ENCODE measurements around the gene VWA5B2.

Gene VWA5B2

DNA sequence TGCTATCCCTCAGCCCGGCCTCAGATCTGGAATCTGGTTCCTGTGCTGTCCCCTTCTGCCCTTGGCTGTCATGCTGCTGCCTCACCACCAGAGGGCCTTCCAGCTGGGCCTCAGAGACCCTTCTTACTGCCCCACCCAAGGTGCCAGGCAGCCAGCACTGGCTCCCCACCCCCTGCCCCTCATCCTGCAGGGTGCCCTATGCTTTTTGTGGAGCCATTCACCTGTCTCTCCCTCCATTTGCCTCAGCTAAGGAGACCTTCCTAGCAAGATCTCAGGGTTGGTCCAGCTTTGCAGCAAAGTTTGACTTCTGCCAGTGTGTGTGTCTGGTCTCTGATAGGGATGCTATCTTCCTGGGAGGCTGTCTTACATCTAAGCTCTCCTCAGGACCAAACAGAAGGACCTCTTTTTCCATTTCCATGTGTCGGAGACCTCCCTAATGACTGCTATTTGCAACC is 1.9 kb upstream of the VWA5B2 start:
- H3K27ac ChIP-seq (ENCODE audit: low read depth, low read length): no peak overlapping the region
- TF ChIP-seq EZH2phosphoT487 (conservative IDR thresholded peaks at IDR 0.05; ENCODE audit: low read length): no peak
- TF ChIP-seq, protein P1, sequence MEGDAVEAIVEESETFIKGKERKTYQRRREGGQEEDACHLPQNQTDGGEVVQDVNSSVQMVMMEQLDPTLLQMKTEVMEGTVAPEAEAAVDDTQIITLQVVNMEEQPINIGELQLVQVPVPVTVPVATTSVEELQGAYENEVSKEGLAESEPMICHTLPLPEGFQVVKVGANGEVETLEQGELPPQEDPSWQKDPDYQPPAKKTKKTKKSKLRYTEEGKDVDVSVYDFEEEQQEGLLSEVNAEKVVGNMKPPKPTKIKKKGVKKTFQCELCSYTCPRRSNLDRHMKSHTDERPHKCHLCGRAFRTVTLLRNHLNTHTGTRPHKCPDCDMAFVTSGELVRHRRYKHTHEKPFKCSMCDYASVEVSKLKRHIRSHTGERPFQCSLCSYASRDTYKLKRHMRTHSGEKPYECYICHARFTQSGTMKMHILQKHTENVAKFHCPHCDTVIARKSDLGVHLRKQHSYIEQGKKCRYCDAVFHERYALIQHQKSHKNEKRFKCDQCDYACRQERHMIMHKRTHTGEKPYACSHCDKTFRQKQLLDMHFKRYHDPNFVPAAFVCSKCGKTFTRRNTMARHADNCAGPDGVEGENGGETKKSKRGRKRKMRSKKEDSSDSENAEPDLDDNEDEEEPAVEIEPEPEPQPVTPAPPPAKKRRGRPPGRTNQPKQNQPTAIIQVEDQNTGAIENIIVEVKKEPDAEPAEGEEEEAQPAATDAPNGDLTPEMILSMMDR (IDR thresholded peaks at IDR 0.05; ENCODE audit: insufficient read depth, low read length, poor library complexity, severe bottlenecking): peak; percentile 89
- H3K27me3 ChIP-seq (ENCODE audit: low read length): no peaks in the 10 kb centered on the region
- H3K9me2 ChIP-seq (replicated peaks; ENCODE audit: insufficient read depth, low read length): no peaks in the 10 kb centered on the region
- no peak overlapping the region for H3K4me2 ChIP-seq (ENCODE audit: low read depth, low read length, poor library complexity, severe bottlenecking)
- H3K4me3 ChIP-seq (ENCODE audit: insufficient read depth, low read length, poor library complexity, severe bottlenecking): no peak overlapping the region
- no peaks in the 10 kb centered on the region for H3F3A ChIP-seq (ENCODE audit: insufficient read depth)
- H3K36me3 ChIP-seq (ENCODE audit: low read length): no peaks in the 10 kb centered on the region
- no peaks in the 10 kb centered on the region for H3K79me2 ChIP-seq (ENCODE audit: insufficient read depth, low read length)
- no peak overlapping the region for H2AFZ ChIP-seq (ENCODE audit: low read depth, low read length, severe bottlenecking)
- no peaks in the 10 kb centered on the region for H4K20me1 ChIP-seq (ENCODE audit: low read depth, low read length)
- no peak overlapping the region for H3K9ac ChIP-seq (ENCODE audit: low read length)
- H3K9me3 ChIP-seq (ENCODE audit: insufficient read depth, low read length): no peaks in the 10 kb centered on the region

DNA sequence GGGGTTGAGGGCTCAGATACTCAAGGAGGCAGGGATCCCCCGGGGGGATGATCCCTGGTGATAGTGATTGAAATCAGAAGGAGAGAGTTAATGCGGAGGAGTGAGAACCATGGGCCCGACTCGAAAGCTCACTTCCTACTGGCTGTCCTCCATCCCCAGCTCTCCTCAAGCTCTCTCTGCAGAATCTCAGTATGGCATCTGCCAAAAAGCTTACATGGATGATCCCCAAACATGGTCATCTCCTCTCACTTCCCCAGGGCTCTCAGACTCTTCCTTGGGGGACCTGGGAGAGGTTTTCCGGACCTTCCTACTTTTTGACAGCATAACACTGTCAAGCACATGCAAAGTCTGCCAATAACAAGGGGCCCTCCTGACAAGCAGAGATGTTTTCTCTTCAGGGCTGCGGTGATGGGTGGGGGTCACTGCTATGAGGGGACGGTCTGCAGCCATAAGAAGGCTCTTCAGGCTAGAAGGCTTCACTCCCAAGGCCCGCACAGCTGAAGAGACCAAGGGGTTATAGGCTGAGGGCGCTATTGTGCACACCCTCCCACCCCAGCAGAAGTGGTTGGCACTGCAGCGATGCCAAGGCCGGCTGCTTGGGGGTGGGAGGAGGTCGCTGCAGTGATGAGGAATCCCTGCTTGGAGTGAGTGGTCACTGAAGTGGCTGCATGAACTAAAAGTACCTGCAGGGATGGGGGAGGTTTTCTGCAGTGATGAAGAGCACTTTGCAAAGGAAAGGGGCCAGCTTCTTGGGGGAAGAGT is 828 bp upstream of the VWA5B2 start:
- H3K4me3 ChIP-seq (ENCODE audit: insufficient read depth, low read length, poor library complexity, severe bottlenecking): peak overlapping the region; percentile 58
- peak overlapping the region; percentile 69 for H3K4me2 ChIP-seq (ENCODE audit: low read depth, low read length, poor library complexity, severe bottlenecking)
- no peaks in the 10 kb centered on the region for H3K36me3 ChIP-seq (ENCODE audit: low read length)
- H3K79me2 ChIP-seq (ENCODE audit: insufficient read depth, low read length): no peaks in the 10 kb centered on the region
- H4K20me1 ChIP-seq (ENCODE audit: low read depth, low read length): no peaks in the 10 kb centered on the region
- H3K9me2 ChIP-seq (replicated peaks; ENCODE audit: insufficient read depth, low read length): no peaks in the 10 kb centered on the region
- no peak overlapping the region for H2AFZ ChIP-seq (ENCODE audit: low read depth, low read length, severe bottlenecking)
- peak overlapping the region; percentile 47; the same call in 1 of the 2 replicates for H3K9ac ChIP-seq (ENCODE audit: low read length)
- TF ChIP-seq, protein P1 (IDR thresholded peaks at IDR 0.05; ENCODE audit: insufficient read depth, low read length, poor library complexity, severe bottlenecking): no peak
- TF ChIP-seq EZH2phosphoT487 (conservative IDR thresholded peaks at IDR 0.05; ENCODE audit: low read length): no peak
- no peaks in the 10 kb centered on the region for H3K27me3 ChIP-seq (ENCODE audit: low read length)
- no peak overlapping the region for H3K27ac ChIP-seq (ENCODE audit: low read depth, low read length)
- no peaks in the 10 kb centered on the region for H3K9me3 ChIP-seq (ENCODE audit: insufficient read depth, low read length)
- no peaks in the 10 kb centered on the region for H3F3A ChIP-seq (ENCODE audit: insufficient read depth)

DNA sequence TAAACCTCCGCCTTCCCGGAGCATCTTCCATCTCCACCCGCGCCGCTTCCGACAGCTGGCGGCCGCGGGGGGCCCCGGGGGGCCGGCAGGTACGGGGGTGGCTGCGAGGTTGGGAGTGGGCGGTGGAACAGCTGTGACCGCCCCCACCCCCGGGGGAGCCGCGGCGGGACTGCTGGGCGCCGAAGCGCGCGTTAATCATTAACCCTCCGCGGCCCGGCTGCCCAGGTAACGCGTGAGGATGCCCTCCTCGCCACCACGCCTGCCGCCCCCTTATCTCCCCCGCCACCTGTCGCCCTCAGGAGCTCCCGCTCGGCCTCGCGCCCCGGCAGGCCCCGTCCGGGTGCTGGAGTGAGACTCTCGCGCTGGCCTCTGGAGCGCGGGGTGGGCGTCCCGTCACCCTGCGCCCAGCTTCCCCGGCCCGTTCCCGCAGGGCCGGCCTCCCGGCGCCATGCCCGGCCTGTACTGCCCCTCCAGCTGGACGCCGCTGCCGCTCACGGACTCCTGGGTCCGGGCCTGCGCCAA is 757 bp downstream of the VWA5B2 start:
- no peaks in the 10 kb centered on the region for H3K27me3 ChIP-seq (ENCODE audit: low read length)
- H3K9ac ChIP-seq (ENCODE audit: low read length): peak overlapping the region; percentile 47; the same call in 1 of the 2 replicates
- H3K36me3 ChIP-seq (ENCODE audit: low read length): no peaks in the 10 kb centered on the region
- H4K20me1 ChIP-seq (ENCODE audit: low read depth, low read length): no peaks in the 10 kb centered on the region
- no peak overlapping the region for H3K27ac ChIP-seq (ENCODE audit: low read depth, low read length)
- H3K4me3 ChIP-seq (ENCODE audit: insufficient read depth, low read length, poor library complexity, severe bottlenecking): peak overlapping the region; percentile 58
- H3K9me3 ChIP-seq (ENCODE audit: insufficient read depth, low read length): no peaks in the 10 kb centered on the region
- H3F3A ChIP-seq (ENCODE audit: insufficient read depth): no peaks in the 10 kb centered on the region
- no peaks in the 10 kb centered on the region for H3K9me2 ChIP-seq (replicated peaks; ENCODE audit: insufficient read depth, low read length)
- peak overlapping the region; percentile 90 for H2AFZ ChIP-seq (ENCODE audit: low read depth, low read length, severe bottlenecking)
- H3K79me2 ChIP-seq (ENCODE audit: insufficient read depth, low read length): no peaks in the 10 kb centered on the region
- TF ChIP-seq, protein P1 (IDR thresholded peaks at IDR 0.05; ENCODE audit: insufficient read depth, low read length, poor library complexity, severe bottlenecking): no peak
- TF ChIP-seq EZH2phosphoT487 (conservative IDR thresholded peaks at IDR 0.05; ENCODE audit: low read length): no peak
- peak overlapping the region; percentile 69 for H3K4me2 ChIP-seq (ENCODE audit: low read depth, low read length, poor library complexity, severe bottlenecking)
